ENCODE measurements around the gene MAPKAPK2.

Gene MAPKAPK2

DNA sequence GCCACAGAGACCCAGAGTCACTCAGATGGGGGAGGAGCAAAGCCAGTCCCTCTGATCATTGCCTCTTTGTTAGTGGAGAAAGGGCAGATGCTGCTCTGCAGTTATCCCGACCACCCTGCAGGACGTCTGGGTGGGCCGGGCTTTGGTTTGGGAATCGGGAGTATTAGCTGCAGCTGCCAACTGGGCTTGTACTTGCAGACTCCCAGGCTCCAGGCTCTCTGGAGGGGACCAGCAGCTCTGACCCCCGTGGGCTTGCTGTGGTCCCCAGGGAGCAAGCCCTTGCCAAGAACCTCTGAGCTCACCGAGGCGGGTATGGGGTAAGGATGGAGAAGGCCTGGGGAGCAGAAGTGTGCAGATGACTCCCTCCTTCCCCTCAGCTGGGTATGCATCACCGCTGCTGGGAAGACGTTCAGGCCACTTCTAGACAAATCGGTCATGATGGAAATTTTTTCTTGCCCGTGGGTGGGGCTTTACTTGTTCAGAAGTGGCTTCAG, 21.6 kb downstream of the MAPKAPK2 start:
- TF ChIP-seq, protein P1, sequence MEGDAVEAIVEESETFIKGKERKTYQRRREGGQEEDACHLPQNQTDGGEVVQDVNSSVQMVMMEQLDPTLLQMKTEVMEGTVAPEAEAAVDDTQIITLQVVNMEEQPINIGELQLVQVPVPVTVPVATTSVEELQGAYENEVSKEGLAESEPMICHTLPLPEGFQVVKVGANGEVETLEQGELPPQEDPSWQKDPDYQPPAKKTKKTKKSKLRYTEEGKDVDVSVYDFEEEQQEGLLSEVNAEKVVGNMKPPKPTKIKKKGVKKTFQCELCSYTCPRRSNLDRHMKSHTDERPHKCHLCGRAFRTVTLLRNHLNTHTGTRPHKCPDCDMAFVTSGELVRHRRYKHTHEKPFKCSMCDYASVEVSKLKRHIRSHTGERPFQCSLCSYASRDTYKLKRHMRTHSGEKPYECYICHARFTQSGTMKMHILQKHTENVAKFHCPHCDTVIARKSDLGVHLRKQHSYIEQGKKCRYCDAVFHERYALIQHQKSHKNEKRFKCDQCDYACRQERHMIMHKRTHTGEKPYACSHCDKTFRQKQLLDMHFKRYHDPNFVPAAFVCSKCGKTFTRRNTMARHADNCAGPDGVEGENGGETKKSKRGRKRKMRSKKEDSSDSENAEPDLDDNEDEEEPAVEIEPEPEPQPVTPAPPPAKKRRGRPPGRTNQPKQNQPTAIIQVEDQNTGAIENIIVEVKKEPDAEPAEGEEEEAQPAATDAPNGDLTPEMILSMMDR (conservative IDR thresholded peaks at IDR 0.05): no peak
- H3K27ac ChIP-seq: no peak overlapping the region

DNA sequence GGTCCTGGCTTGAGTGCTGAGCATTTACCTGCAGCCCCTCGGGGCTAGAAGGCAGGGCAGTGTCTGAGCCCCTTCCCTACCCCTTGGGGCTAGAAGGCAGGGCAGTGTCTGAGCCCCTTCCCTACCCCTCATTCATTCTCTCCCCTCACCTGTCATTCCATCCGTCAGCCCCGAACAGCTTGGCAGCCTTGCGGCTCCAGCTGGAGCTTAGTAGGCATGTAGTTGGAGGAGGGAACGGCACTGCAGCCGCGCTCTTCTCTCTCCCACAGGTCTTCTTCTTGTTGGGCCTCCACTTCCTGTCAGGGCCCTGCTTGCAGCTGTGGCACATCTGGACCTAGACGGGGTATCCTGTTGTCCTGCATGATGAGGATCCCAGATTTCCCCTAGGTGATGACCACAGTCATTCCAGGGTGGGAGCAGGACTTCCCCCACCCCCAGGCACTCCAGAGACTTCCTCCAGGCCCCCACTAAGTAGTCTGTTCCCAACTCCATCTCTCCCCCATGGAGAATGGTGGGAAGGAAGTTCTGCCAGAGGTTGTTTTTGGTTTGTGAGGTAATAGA, 22.2 kb downstream of the MAPKAPK2 start:
- TF ChIP-seq, protein P1 (conservative IDR thresholded peaks at IDR 0.05): no peak
- H3K27ac ChIP-seq: no peak overlapping the region

DNA sequence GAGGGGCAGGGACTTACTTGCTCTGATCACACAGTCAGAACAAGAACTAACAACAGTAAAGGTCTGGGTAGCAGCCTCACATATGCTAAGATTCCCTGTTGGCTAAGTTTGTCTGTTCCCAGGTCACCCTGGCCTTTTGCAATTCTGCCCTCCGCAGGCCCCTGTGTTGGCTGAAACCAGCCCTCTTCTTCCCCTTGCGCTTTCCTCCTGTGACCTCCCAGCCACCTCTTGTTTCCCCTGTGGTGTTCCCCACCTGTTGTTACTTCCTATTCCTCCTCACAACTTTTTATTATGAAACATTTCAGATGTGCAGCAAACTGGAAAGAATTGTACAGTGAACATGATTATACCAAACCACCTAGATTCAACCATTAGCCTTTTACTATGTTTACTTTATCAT, 23.4 kb downstream of the MAPKAPK2 start:
- TF ChIP-seq, protein P1 (conservative IDR thresholded peaks at IDR 0.05): no peak

GRCh38 chr1:206708882-206709281, 24.2 kb downstream of the MAPKAPK2 start:
- TF ChIP-seq, protein P1 (conservative IDR thresholded peaks at IDR 0.05): no peak
- H3K27ac ChIP-seq: peak overlapping the region; percentile 13

More for the DNA sequence above, 23.4 kb downstream of the MAPKAPK2 start:
- H3K27ac ChIP-seq: peak overlapping the region; percentile 13; the same call in 1 of the 2 replicates

DNA sequence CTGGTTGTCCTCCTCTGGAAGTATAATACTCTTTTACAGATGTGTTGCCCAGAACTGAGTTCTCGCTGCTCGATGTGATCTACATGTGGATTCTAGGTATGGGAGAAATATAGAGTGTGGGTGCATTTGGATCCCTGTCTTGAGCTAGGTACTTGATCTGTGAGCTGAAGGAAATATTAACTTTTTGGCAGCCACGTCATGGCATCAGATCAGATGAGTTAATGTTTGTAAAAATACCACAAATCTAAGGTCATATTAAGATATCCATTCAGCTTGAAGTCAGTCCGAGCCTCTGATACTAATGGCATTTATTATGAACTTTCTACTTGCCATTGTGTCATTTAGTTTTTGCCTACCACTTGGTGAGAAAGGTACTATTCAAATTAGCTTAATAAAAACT, 24.6 kb downstream of the MAPKAPK2 start:
- TF ChIP-seq, protein P1 (conservative IDR thresholded peaks at IDR 0.05): no peak
- H3K27ac ChIP-seq: peak overlapping the region; percentile 13; the same call in 1 of the 2 replicates

GRCh38 chr1:206709772-206710459, 25.2 kb downstream of the MAPKAPK2 start:
- TF ChIP-seq, protein P1 (conservative IDR thresholded peaks at IDR 0.05): no peak
- no peak overlapping the region for H3K27ac ChIP-seq

- TF ChIP-seq, protein P1 (conservative IDR thresholded peaks at IDR 0.05): no peak
- no peak overlapping the region for H3K27ac ChIP-seq
Observed at GRCh38 chr1:206710460-206710823, 25.7 kb downstream of the MAPKAPK2 start.
